ENCODE data around the gene BRD2. TPM values are rescaled to one million over a fixed set of nuclear protein-coding genes. Genes with fewer than 3 reads are reported as not detected.
A peak's percentile ranks its signal among the peaks of the same experiment; 100 is the strongest.

BRD2 gene
- total RNA-seq, 2 experiments from 2014 or later: 340 to 378 TPM

DNA sequence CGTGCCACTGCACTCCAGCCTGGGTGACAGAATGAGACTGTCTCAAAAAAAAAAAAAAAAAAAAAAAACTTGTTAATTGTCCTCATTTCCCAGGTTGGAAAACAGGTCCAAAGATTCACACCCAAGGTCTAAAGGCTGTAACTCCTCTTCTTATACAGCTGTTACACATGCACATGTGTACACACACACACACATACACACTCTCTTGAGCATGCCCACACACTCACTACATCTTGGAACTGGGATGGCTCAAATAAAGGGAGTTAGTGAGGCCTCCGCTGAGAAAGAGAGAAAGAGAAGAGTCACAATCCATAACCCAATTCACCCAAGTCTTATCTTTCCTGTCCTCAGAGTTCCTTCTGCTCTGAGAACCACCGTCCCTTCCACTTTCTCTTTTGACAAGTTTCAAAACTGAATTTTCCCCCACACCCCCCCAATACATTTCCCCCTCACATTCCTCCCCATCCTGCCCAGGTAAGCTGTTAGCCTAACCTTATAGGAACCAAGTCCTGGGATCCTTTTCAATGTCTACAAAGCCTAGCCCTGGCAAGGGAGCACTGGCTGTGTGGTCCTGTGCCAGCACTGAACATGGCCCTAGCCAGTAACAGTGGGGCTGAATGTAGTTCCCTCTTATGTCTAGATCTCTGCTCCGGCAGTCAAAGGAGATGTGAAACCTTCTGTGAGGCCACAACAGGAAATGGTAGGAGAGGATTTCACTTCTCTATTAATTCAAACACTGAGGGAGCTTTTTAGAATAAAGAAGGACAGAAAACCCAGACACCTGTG is 24.3 kb upstream of the BRD2 start:
- no peaks in the 10 kb centered on the region for H3K27me3 Mint-ChIP-seq

DNA sequence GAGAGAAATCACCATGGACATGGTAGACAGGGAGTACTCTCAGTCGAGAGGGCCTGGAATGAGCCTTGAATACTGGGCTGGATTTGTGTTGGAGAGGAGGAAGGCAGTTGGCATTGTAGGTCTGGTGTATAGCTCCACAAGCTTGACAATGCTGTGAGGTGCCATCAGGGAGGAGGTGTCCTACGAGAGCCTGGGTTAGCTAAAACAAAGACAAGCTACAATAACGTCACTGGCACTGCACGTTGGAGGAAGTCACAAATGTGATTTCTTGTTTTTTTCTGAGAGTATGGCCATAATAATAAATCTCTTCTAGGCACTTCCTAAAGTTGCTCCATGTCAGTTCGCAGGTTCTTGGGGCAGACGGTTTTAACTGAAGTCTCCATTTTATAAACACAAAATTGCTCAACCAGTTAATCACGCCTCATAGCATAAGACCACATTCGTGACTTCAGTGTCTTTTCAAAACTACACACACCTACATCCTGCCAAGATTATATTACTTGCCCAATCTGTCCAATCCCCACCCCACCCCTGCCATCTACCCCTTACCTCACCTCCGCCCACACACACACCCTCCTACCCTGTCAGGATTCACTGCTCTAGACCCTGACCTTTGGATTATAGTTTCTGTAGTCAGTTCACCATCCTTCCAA is 23.2 kb upstream of the BRD2 start:
- intact Hi-C loops (cut with DNase I, micrococcal nuclease): no loop called here
- POLR2A ChIA-PET: interaction anchor here (1.9 to 7.2 kb wide), 6 partner anchors 9 to 101 kb away, joined by 8 to 325 read pairs (median 14); partner anchors contain the start of genes BRD2, HLA-DMA and PSMB8
- Mint-ChIP-seq H3K4me1 (ENCODE audit: low read depth) (peaks cover 88% of the 10 kb centered on the region), H3K4me3 (no peak overlapping the region), H3K27ac (peak overlapping the region; percentile 99), H3K36me3 (ENCODE audit: low read depth) (no peaks in the 10 kb centered on the region), H3K9me3 (peaks cover 2% of the 10 kb centered on the region), H3K27me3 (no peaks in the 10 kb centered on the region)
- no peaks in the 10 kb centered on the region for H3K9me3 ChIP-seq (ENCODE audit: control insufficient read depth in 1 of 2, insufficient read depth in 1 of 2, low read length in 2 of 2)
- H3K4me3 ChIP-seq (ENCODE audit: low read length): no peak overlapping the region
- CTCF ChIA-PET: interaction anchor here (2.1 to 7.4 kb wide), 3 partner anchors 8 to 39 kb away, joined by 8 to 53 read pairs (median 22); partner anchors contain the start of gene HLA-DMA
- H3K27ac ChIP-seq (ENCODE audit: low read depth in 1 of 2, low read length in 2 of 2): peak overlapping the region in 1 of 2 donors; percentile 24
- ATAC-seq (ENCODE audit: poor library complexity): no peak
- no peaks in the 10 kb centered on the region for H3K27me3 ChIP-seq (ENCODE audit: control insufficient read depth in 1 of 2, insufficient read depth in 2 of 2, low read length in 2 of 2)
- TF ChIP-seq, protein P1, sequence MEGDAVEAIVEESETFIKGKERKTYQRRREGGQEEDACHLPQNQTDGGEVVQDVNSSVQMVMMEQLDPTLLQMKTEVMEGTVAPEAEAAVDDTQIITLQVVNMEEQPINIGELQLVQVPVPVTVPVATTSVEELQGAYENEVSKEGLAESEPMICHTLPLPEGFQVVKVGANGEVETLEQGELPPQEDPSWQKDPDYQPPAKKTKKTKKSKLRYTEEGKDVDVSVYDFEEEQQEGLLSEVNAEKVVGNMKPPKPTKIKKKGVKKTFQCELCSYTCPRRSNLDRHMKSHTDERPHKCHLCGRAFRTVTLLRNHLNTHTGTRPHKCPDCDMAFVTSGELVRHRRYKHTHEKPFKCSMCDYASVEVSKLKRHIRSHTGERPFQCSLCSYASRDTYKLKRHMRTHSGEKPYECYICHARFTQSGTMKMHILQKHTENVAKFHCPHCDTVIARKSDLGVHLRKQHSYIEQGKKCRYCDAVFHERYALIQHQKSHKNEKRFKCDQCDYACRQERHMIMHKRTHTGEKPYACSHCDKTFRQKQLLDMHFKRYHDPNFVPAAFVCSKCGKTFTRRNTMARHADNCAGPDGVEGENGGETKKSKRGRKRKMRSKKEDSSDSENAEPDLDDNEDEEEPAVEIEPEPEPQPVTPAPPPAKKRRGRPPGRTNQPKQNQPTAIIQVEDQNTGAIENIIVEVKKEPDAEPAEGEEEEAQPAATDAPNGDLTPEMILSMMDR (IDR thresholded peaks at IDR 0.05): no peak
- peak in 3 of 14 experiments; percentile 41 to 63 (median 53) for DNase-seq
- no peaks in the 10 kb centered on the region for H3K36me3 ChIP-seq (ENCODE audit: insufficient read depth, low read length)
- H3K4me1 ChIP-seq (ENCODE audit: insufficient read depth, low read length): peaks cover 57% of the 10 kb centered on the region

More for the DNA sequence above, 24.3 kb upstream of the BRD2 start:
- ChIA-PET CTCF (interaction anchor here (2.1 to 7.4 kb wide), 3 partner anchors 9 to 41 kb away, joined by 8 to 53 read pairs (median 22); partner anchors contain the start of gene HLA-DMA), POLR2A (interaction anchor here (1.9 to 7.2 kb wide), 6 partner anchors 10 to 99 kb away, joined by 8 to 325 read pairs (median 14); partner anchors contain the start of genes BRD2, HLA-DMA and PSMB8)
- TF ChIP-seq, protein P1 (IDR thresholded peaks at IDR 0.05): no peak
- Histone ChIP-seq H3K4me3 (ENCODE audit: low read length) (peak overlapping the region; percentile 33), H3K4me1 (ENCODE audit: insufficient read depth, low read length) (peaks cover 58% of the 10 kb centered on the region), H3K27me3 (ENCODE audit: control insufficient read depth in 1 of 2, insufficient read depth in 2 of 2, low read length in 2 of 2) (no peaks in the 10 kb centered on the region), H3K9me3 (ENCODE audit: control insufficient read depth in 1 of 2, insufficient read depth in 1 of 2, low read length in 2 of 2) (no peaks in the 10 kb centered on the region), H3K36me3 (ENCODE audit: insufficient read depth, low read length) (no peaks in the 10 kb centered on the region), H3K27ac (ENCODE audit: low read depth in 1 of 2, low read length in 2 of 2) (peak overlapping the region; percentile 37 to 73)
- intact Hi-C loops (cut with DNase I, micrococcal nuclease): no loop called here
- peak; percentile 46 for ATAC-seq (ENCODE audit: poor library complexity)
- DNase-seq: peak in 8 of 14 experiments; percentile 7 to 72 (median 35)
- Mint-ChIP-seq H3K4me1 (ENCODE audit: low read depth) (peaks cover 82% of the 10 kb centered on the region), H3K27ac (peak overlapping the region; percentile 99), H3K4me3 (peak overlapping the region; percentile 90), H3K9me3 (peaks cover 2% of the 10 kb centered on the region), H3K36me3 (ENCODE audit: low read depth) (no peaks in the 10 kb centered on the region)

DNA sequence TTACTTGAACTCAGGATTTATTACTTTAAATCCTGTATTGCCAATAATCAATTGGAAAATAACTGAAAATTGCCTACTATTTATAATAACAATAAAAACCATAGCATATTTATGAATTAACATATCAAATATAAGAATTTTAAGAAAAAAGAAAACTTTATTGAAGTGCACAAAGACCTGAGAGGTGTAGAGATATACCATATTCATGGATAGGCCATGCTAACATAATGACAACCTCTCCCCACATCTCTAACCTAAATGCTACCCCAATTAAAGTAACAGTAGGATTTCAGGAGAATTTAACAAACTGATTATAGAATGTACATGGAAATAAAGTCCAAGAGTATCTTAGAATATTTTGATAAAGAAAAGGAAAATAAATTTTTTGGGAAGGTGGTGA is 22.4 kb upstream of the BRD2 start:
- H3K4me3 Mint-ChIP-seq: no peak overlapping the region
- ATAC-seq (ENCODE audit: poor library complexity) (no peak), DNase-seq (no peak)
- H3K27ac Mint-ChIP-seq: peak overlapping the region; percentile 99
- Histone ChIP-seq H3K27ac (ENCODE audit: low read depth in 1 of 2, low read length in 2 of 2) (no peak overlapping the region), H3K4me1 (ENCODE audit: insufficient read depth, low read length) (peaks cover 49% of the 10 kb centered on the region), H3K4me3 (ENCODE audit: low read length) (no peak overlapping the region), H3K27me3 (ENCODE audit: control insufficient read depth in 1 of 2, insufficient read depth in 2 of 2, low read length in 2 of 2) (no peaks in the 10 kb centered on the region), H3K36me3 (ENCODE audit: insufficient read depth, low read length) (no peaks in the 10 kb centered on the region), H3K9me3 (ENCODE audit: control insufficient read depth in 1 of 2, insufficient read depth in 1 of 2, low read length in 2 of 2) (no peaks in the 10 kb centered on the region)
- H3K27me3 Mint-ChIP-seq: no peaks in the 10 kb centered on the region
- H3K4me1 Mint-ChIP-seq (ENCODE audit: low read depth): peaks cover 82% of the 10 kb centered on the region
- ChIA-PET POLR2A (no interaction called here), CTCF (no interaction called here)
- no peaks in the 10 kb centered on the region for H3K36me3 Mint-ChIP-seq (ENCODE audit: low read depth)
- intact Hi-C loops (cut with DNase I, micrococcal nuclease): loop anchor here in 1 of 2 experiments (2.0 kb wide), 1 partner anchor 51 kb away; no protein-coding TSS in a partner anchor
- peaks cover 2% of the 10 kb centered on the region for H3K9me3 Mint-ChIP-seq
- TF ChIP-seq, protein P1 (IDR thresholded peaks at IDR 0.05): no peak
